H1 (cell line): ENCODE results near the gene BRICD5. TPM values are rescaled to one million over a fixed set of nuclear protein-coding genes. Genes with fewer than 3 reads are reported as not detected.

Experiments
- CTCF ChIA-PET: fragments of 300-600 bp; sonication (Branson Sonifier 250); formaldehyde crosslinking; loops from one replicate; lab custom pipeline; 2021; ENCODE audit not compliant: partially characterized antibody; lab: Charles Lee
- POLR2A ChIA-PET: fragments of 300-600 bp; sonication (Branson Sonifier 250); formaldehyde crosslinking; loops from one replicate; lab custom pipeline; 2021; ENCODE audit warnings: inconsistent platforms; ENCODE audit not compliant: partially characterized antibody; lab: Charles Lee
- DNase-seq, 2 experiments: peaks; one replicate each; pipeline versions ENCODE4 v3.0.0 to v3.0.0-alpha.2; 2010 to 2022; ENCODE audit warnings: low spot score in 2 of 2, low read depth in 1 of 2, mixed read lengths in 1 of 2
- FAIRE-seq: peaks from 2 replicates; lab custom pipeline; 2011; peaks lifted over from hg19 to GRCh38; lab: Jason Lieb, UNC
- H2AFZ ChIP-seq: 2 replicates; pipeline ENCODE4 v1.8.1; 2012; ENCODE audit warnings: low read length, inconsistent platforms
- H2AK5ac ChIP-seq: 2 replicates; pipeline ENCODE4 v1.6.1; 2013; ENCODE audit warnings: low read depth, low read length
- H2BK120ac ChIP-seq: replicated peaks from 2 replicates; pipeline ENCODE3; 2013; ENCODE audit warnings: low read depth, low read length, inconsistent platforms
- H2BK12ac ChIP-seq: 2 replicates; pipeline ENCODE4 v1.6.1; 2013; ENCODE audit warnings: low read depth, low read length
- H2BK15ac ChIP-seq: 2 replicates; pipeline ENCODE4 v1.6.1; 2013; ENCODE audit warnings: low read length
- H2BK20ac ChIP-seq: 2 replicates; pipeline ENCODE4 v1.6.1; 2013; ENCODE audit warnings: low read length
- H2BK5ac ChIP-seq: 2 replicates; pipeline ENCODE4 v1.6.1; 2013; ENCODE audit warnings: low read depth, low read length
- H3K14ac ChIP-seq: 2 replicates; pipeline ENCODE4 v1.6.1; 2013; ENCODE audit warnings: inconsistent platforms; ENCODE audit not compliant: insufficient read length
- H3K18ac ChIP-seq: 2 replicates; pipeline ENCODE4 v1.6.1; 2013; ENCODE audit warnings: low read length; ENCODE audit errors: extremely low read depth
- H3K23ac ChIP-seq: 2 replicates; pipeline ENCODE4 v1.6.1; 2013; ENCODE audit warnings: inconsistent platforms; ENCODE audit not compliant: insufficient read length
- H3K23me2 ChIP-seq: 2 replicates; pipeline ENCODE4 v1.6.1; 2013; ENCODE audit warnings: low read depth, low read length
- H3K27ac ChIP-seq: 2 replicates; pipeline ENCODE4 v1.6.1; 2011; ENCODE audit warnings: low read depth, low read length, inconsistent platforms
- H3K27me3 ChIP-seq, 4 experiments: replicated peaks in 1 of 4; 1 replicate in 1 of 4; 2 replicates in 3 of 4; pipeline versions ENCODE4 v1.6.1 to v1.8.1; 2011 to 2013; ENCODE audit warnings: low read length in 3 of 4, mild to moderate bottlenecking in 3 of 4, inconsistent platforms in 2 of 4, mixed read lengths in 2 of 4, moderate library complexity in 1 of 4; ENCODE audit not compliant: control insufficient read depth in 3 of 4, insufficient read depth in 3 of 4; ENCODE audit errors: extremely low read depth in 1 of 4
- H3K36me3 ChIP-seq, 4 experiments: 2 replicates each; pipeline versions ENCODE4 v1.6.1 to v1.8.1; 2011 to 2013; ENCODE audit warnings: mild to moderate bottlenecking in 4 of 4, low read length in 3 of 4, moderate library complexity in 2 of 4, control low read depth in 1 of 4, inconsistent platforms in 1 of 4; ENCODE audit not compliant: insufficient read depth in 4 of 4, control insufficient read depth in 2 of 4
- H3K4ac ChIP-seq: replicated peaks from 2 replicates; pipeline ENCODE3; 2013; ENCODE audit warnings: low read length, low read depth, mixed read lengths, inconsistent platforms; ENCODE audit not compliant: insufficient read length
- H3K4me1 ChIP-seq, 4 experiments: replicated peaks in 1 of 4; 1 replicate in 1 of 4; 2 replicates in 3 of 4; pipeline versions ENCODE4 v1.6.1 to v1.8.1; 2011 to 2013; ENCODE audit warnings: low read length in 3 of 4, inconsistent platforms in 2 of 4, mixed read lengths in 1 of 4; ENCODE audit not compliant: insufficient read depth in 4 of 4, control insufficient read depth in 3 of 4
- H3K4me2 ChIP-seq, 2 experiments: 2 replicates each; pipeline versions ENCODE4 v1.6.1 to v1.8.1; 2011 to 2013; ENCODE audit warnings: low read depth in 2 of 2, low read length in 2 of 2, control low read depth in 1 of 2, inconsistent platforms in 1 of 2, mild to moderate bottlenecking in 1 of 2; ENCODE audit not compliant: insufficient read depth in 1 of 2
- H3K4me3 ChIP-seq, 4 experiments: fragments of 200-600, 300-600 bp in 1 of 4; sonication (generic), shearing (Covaris generic), sonication (Bioruptor Twin) in 1 of 4; 2 replicates each; pipeline versions ENCODE4 v1.5.1 to v1.8.1; 2011 to 2016; ENCODE audit warnings: low read length in 4 of 4, low read depth in 3 of 4, control low read depth in 2 of 4, inconsistent platforms in 2 of 4, mild to moderate bottlenecking in 2 of 4, mixed read lengths in 1 of 4, moderate library complexity in 1 of 4; ENCODE audit not compliant: insufficient read depth in 2 of 4; ENCODE audit errors: extremely low read depth in 1 of 4
- H3K56ac ChIP-seq: replicated peaks from 2 replicates; pipeline ENCODE3; 2013; ENCODE audit warnings: low read depth, mild to moderate bottlenecking, mixed read lengths, low read length, inconsistent platforms; ENCODE audit not compliant: insufficient read length
- H3K79me1 ChIP-seq: 2 replicates; pipeline ENCODE4 v1.6.1; 2013; ENCODE audit warnings: low read depth, low read length, control low read depth
- H3K79me2 ChIP-seq, 2 experiments: 2 replicates each; pipeline versions ENCODE4 v1.6.1 to v1.8.1; 2012 to 2013; ENCODE audit warnings: low read length in 2 of 2, mild to moderate bottlenecking in 2 of 2, inconsistent platforms in 1 of 2; ENCODE audit not compliant: insufficient read depth in 2 of 2, control insufficient read depth in 1 of 2
- H3K9ac ChIP-seq, 4 experiments: replicated peaks in 1 of 4; 1 replicate in 1 of 4; 2 replicates in 3 of 4; pipeline versions ENCODE4 v1.6.1 to v1.8.1; 2011 to 2013; ENCODE audit warnings: low read depth in 3 of 4, low read length in 3 of 4, control low read depth in 2 of 4, mild to moderate bottlenecking in 2 of 4, moderate library complexity in 2 of 4, inconsistent platforms in 1 of 4; ENCODE audit errors: extremely low read depth in 1 of 4
- H3K9me3 ChIP-seq, 2 experiments: 2 replicates each; pipeline versions ENCODE4 v1.6.1 to v1.8.1; 2012 to 2013; ENCODE audit warnings: mild to moderate bottlenecking in 2 of 2, moderate library complexity in 2 of 2, control low read depth in 1 of 2, inconsistent platforms in 1 of 2, low read depth in 1 of 2, low read length in 1 of 2, mixed read lengths in 1 of 2; ENCODE audit not compliant: insufficient read depth in 2 of 2
- H4K20me1 ChIP-seq, 2 experiments: replicated peaks in 1 of 2; 2 replicates each; pipeline versions ENCODE3 to v1.8.1; 2011 to 2013; ENCODE audit warnings: inconsistent platforms in 2 of 2, low read length in 2 of 2, mild to moderate bottlenecking in 1 of 2; ENCODE audit not compliant: insufficient read depth in 2 of 2, control insufficient read depth in 1 of 2
- H4K5ac ChIP-seq: 2 replicates; pipeline ENCODE4 v1.6.1; 2013; ENCODE audit warnings: low read length, low read depth, mixed read lengths, inconsistent platforms; ENCODE audit not compliant: insufficient read length
- H4K8ac ChIP-seq: 2 replicates; pipeline ENCODE4 v1.8.0; 2013; ENCODE audit warnings: mild to moderate bottlenecking, moderate library complexity, low read length, inconsistent platforms; ENCODE audit not compliant: insufficient read depth; ENCODE audit errors: extremely low read depth
- H4K91ac ChIP-seq: replicated peaks from 2 replicates; pipeline ENCODE3; 2013; ENCODE audit warnings: low read length, mixed read lengths, inconsistent platforms; ENCODE audit not compliant: insufficient read length
- CEBPB ChIP-seq: IDR thresholded peaks from 2 replicates; pipeline ENCODE4 v1.6.1; 2012; ENCODE audit warnings: low read depth, low read length
- E2F6 ChIP-seq: IDR thresholded peaks from 2 replicates; pipeline ENCODE4 v1.6.1; 2012; ENCODE audit warnings: inconsistent platforms
- KDM1A ChIP-seq: fragments of 200-600, 300-600 bp; sonication (generic); IDR thresholded peaks from 2 replicates; pipeline ENCODE4 v1.7.1; 2016; ENCODE audit warnings: mild to moderate bottlenecking, low read length, borderline replicate concordance
- KDM4A ChIP-seq: IDR thresholded peaks from one replicate; pipeline ENCODE4 v1.7.1; 2012; ENCODE audit warnings: low read depth, mild to moderate bottlenecking, moderate library complexity, low read length, inconsistent platforms; ENCODE audit not compliant: severe bottlenecking
- PHF8 ChIP-seq: fragments of 200-600 bp; sonication (generic); conservative IDR thresholded peaks from 2 replicates; pipeline ENCODE4 v1.7.1; 2012; ENCODE audit warnings: low read depth, mild to moderate bottlenecking, inconsistent platforms, low read length, moderate library complexity
- POU5F1 ChIP-seq: IDR thresholded peaks from 2 replicates; pipeline ENCODE4 v1.6.1; 2011; ENCODE audit warnings: low read depth, mild to moderate bottlenecking, low read length, moderate library complexity
- SP1 ChIP-seq: IDR thresholded peaks from 2 replicates; pipeline ENCODE4 v1.6.1; 2011; ENCODE audit warnings: low read depth, low read length
- TCF12 ChIP-seq: IDR thresholded peaks from 2 replicates; pipeline ENCODE4 v1.6.1; 2011; ENCODE audit warnings: low read depth, mild to moderate bottlenecking, low read length
- YY1 ChIP-seq: IDR thresholded peaks from 2 replicates; pipeline ENCODE4 v1.6.1; 2011; ENCODE audit warnings: low read depth, mild to moderate bottlenecking, low read length
- WGBS, 2 experiments: shearing (Covaris generic) in 1 of 2; methylation state at CpG; one replicate each; pipeline versions ENCODE4 v1.1.6 to v1.1.7; 2013 to 2015; ENCODE audit warnings: low lambda C conversion rate in 2 of 2, mixed read lengths in 2 of 2, inconsistent platforms in 1 of 2, low coverage in 1 of 2, missing lambda C conversion rate in 1 of 2; ENCODE audit not compliant: insufficient replicate concordance in 2 of 2, insufficient coverage in 1 of 2, insufficient read length in 1 of 2; ENCODE audit errors: extremely low coverage in 1 of 2, missing lambda C conversion rate in 1 of 2; 5-methylcytosine and 5-hydroxymethylcytosine counted together
- polyA plus RNA-seq, 7 experiments: library from polyadenylated mRNA; depleted of rRNA in 3 of 7; stranded (reverse) in 5 of 7; unstranded in 2 of 7; fragments of >200 nt in 5 of 7; fragments of 200-250 nt in 2 of 7; gene quantifications; 1 replicate in 5 of 7; 2 replicates in 1 of 7; 4 replicates in 1 of 7; pipeline versions ENCODE4 v1.2.1 to v1.2.3, GENCODE V29; 2011 to 2013; ENCODE audit warnings: missing spikeins in 2 of 7, mixed read lengths in 2 of 7
- total RNA-seq: library from RNA; stranded (reverse); fragmentation: NEBNext Ultra II Directional; extraction: Animal tissue kit (Norgen Biotek cat#: 25700); gene quantifications from 2 replicates; pipeline ENCODE4 v1.2.1, GENCODE V29; 2021

BRICD5 gene
- total and polyA plus RNA-seq, 2 of the 8 experiments (the other 6 are each of a cell fraction or from before 2014, with no cell fraction given) = 8.5 to 14.2 TPM

GRCh38 chr16:2246301-2246885 lies 35.7 kb upstream of the BRICD5 start:
- Histone ChIP-seq H2BK12ac (no peak overlapping the region), H2AFZ (no peak overlapping the region), H3K27me3 (no peaks in the 10 kb centered on the region), H3K79me1 (peaks cover 4% of the 10 kb centered on the region), H3K4me3 (no peak overlapping the region), H3K9ac (no peak overlapping the region), H2BK120ac (no peak overlapping the region), H3K27ac (no peak overlapping the region), H4K91ac (no peak overlapping the region)
- no peak for DNase-seq
- POLR2A ChIA-PET = interaction anchor here (0.8 to 13.9 kb wide), 7 partner anchors 7 to 274 kb away, joined by 3 to 181 read pairs (median 4); partner anchors contain the start of genes BRICD5, DNASE1L2 and PGP
- TF ChIP-seq CEBPB = no peak
- TF ChIP-seq POU5F1 = no peak
- TF ChIP-seq KDM4A = no peak
- no peak for TF ChIP-seq KDM1A
- no peak for TF ChIP-seq TCF12
- no peak for TF ChIP-seq E2F6
- TF ChIP-seq SP1 = no peak
- no peak for TF ChIP-seq PHF8
- no peak for TF ChIP-seq YY1
- TF ChIP-seq, all 59 proteins: peak for 0
- H3K36me3 ChIP-seq = peaks cover 18 to 45% (median 30%) of the 10 kb centered on the region in 4 experiments
- H3K56ac ChIP-seq = no peak overlapping the region
- H2AK5ac ChIP-seq = no peak overlapping the region
- H2BK15ac ChIP-seq = no peak overlapping the region
- H4K5ac ChIP-seq = no peak overlapping the region
- no peak overlapping the region for H3K4ac ChIP-seq
- no peak overlapping the region for H4K8ac ChIP-seq
- no peak overlapping the region for H3K23ac ChIP-seq
- peaks cover 0 to 5% (median 0%) of the 10 kb centered on the region in 4 experiments; a peak in 3 of 7 replicates for H3K4me1 ChIP-seq
- peaks cover 4 to 19% of the 10 kb centered on the region in 2 experiments for H4K20me1 ChIP-seq
- H3K18ac ChIP-seq = no peak overlapping the region
- CTCF ChIA-PET = interaction anchor here (0.7 to 1.7 kb wide), 5 partner anchors 7 to 51 kb away, joined by 3 to 5 read pairs (median 3); no protein-coding TSS in a partner anchor
- no peak for FAIRE-seq
- no peak overlapping the region for H2BK20ac ChIP-seq
- H3K79me2 ChIP-seq = peaks cover 0 to 23% of the 10 kb centered on the region in 2 experiments; a peak in 2 of 4 replicates
- 93% methylated on average over 18 of the region's 18 CpGs; no CpG with 5 or more reads in 1 of the 2 experiments for WGBS, 2 experiments
- no peak overlapping the region for H3K4me2 ChIP-seq
- no peak overlapping the region for H2BK5ac ChIP-seq
- no peak overlapping the region for H3K14ac ChIP-seq
- peaks cover 3% of the 10 kb centered on the region; the same call in 1 of the 2 replicates for H3K23me2 ChIP-seq
- no peaks in the 10 kb centered on the region for H3K9me3 ChIP-seq
